Endothelial cell (in vitro differentiated cells): Measurements from ENCODE around the gene CPNE6. TPM values are rescaled to one million over a fixed set of nuclear protein-coding genes. Genes with fewer than 3 reads are reported as not detected.

Experiments used
- DNase-seq: peaks from one replicate; pipeline ENCODE4 v3.0.0; 2021; ENCODE audit warnings: low spot score
- H3K27ac Mint-ChIP-seq: one replicate; pipeline ENCODE4 v1.8.0; 2021; ENCODE audit warnings: mixed read lengths, inconsistent platforms; ENCODE audit not compliant: unreplicated experiment
- H3K27me3 Mint-ChIP-seq: one replicate; pipeline ENCODE4 v1.8.0; 2021; ENCODE audit warnings: mild to moderate bottlenecking, moderate library complexity, mixed read lengths, inconsistent platforms; ENCODE audit not compliant: unreplicated experiment
- H3K36me3 Mint-ChIP-seq: one replicate; pipeline ENCODE4 v1.8.0; 2021; ENCODE audit warnings: mild to moderate bottlenecking, low read depth, mixed read lengths, inconsistent platforms; ENCODE audit not compliant: unreplicated experiment
- H3K4me1 Mint-ChIP-seq: one replicate; pipeline ENCODE4 v1.8.0; 2021; ENCODE audit warnings: mild to moderate bottlenecking, mixed read lengths, inconsistent platforms; ENCODE audit not compliant: unreplicated experiment
- H3K4me3 Mint-ChIP-seq: one replicate; pipeline ENCODE4 v1.8.0; 2021; ENCODE audit warnings: mild to moderate bottlenecking, mixed read lengths, inconsistent platforms; ENCODE audit not compliant: unreplicated experiment
- H3K9me3 Mint-ChIP-seq: one replicate; pipeline ENCODE4 v1.8.0; 2021; ENCODE audit warnings: mixed read lengths, inconsistent platforms; ENCODE audit not compliant: unreplicated experiment
- CTCF ChIP-seq: fragments of 200-600 bp; sonication (generic); IDR thresholded peaks from one replicate; pipeline ENCODE4 v1.5.0; 2021; ENCODE audit warnings: antibody characterized with exemption; ENCODE audit not compliant: unreplicated experiment
- total RNA-seq: library from RNA; stranded (reverse); fragmentation: NEBNext Ultra II Directional; extraction: Animal tissue kit (Norgen Biotek cat#: 25700); gene quantifications from one replicate; pipeline ENCODE4 v1.2.1, GENCODE V29; 2021; ENCODE audit not compliant: unreplicated experiment

CPNE6 gene
- total RNA-seq, 1 donor from 2014 or later = not detected

GRCh38 chr14:24052656-24053547 is 18.5 kb upstream of the CPNE6 start:
- no peak for DNase-seq
- peaks cover 3% of the 10 kb centered on the region for H3K36me3 Mint-ChIP-seq
- peak overlapping the region; percentile 90 for H3K4me3 Mint-ChIP-seq
- no peaks in the 10 kb centered on the region for H3K9me3 Mint-ChIP-seq
- peak overlapping the region; percentile 54 for H3K27ac Mint-ChIP-seq
- peaks cover 17% of the 10 kb centered on the region for H3K27me3 Mint-ChIP-seq
- TF ChIP-seq CTCF = no peak
- H3K4me1 Mint-ChIP-seq = peaks cover 19% of the 10 kb centered on the region

DNA sequence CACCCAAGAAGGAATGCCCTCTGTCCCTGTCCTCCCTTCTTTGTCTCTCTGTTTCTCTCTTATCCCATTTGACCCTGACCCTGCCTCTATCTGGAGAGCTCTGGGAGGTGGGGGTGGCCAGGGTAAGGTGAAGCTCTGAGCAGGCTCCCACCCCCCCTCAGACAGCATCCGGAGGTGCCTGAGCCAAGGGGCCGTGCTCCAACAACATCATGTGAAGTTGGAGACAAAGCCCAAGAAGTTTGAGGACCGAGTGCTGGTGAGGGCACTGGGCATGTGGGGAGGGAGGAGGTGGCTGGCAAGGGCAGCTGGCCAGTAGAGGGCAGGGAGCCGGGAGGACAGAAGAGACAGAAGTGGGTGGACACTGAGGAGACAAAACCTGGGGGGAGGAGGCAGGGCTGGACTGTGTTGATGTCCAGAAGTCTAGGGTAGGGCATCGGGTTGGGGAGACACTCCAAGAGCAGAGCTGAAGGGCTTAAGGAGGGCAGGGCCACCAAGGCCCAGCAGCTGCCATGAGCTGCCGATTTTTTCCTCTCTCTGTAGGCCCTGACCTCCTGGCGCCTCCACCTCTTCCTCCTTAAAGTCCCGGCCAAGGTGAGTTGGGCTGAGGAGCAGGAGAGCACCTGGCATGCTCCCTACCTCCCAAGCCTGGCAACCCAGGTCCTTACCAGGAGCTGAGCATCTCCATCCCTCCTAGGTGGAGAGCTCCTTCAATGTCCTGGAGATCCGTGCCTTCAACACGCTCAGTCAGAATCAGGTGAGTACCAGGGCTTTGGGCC is 17.6 kb upstream of the CPNE6 start:
- peak overlapping the region; percentile 90 for H3K4me3 Mint-ChIP-seq
- peaks cover 3% of the 10 kb centered on the region for H3K36me3 Mint-ChIP-seq
- H3K4me1 Mint-ChIP-seq = peaks cover 15% of the 10 kb centered on the region
- no peak overlapping the region for H3K27ac Mint-ChIP-seq
- no peak for TF ChIP-seq CTCF
- no peaks in the 10 kb centered on the region for H3K9me3 Mint-ChIP-seq
- peaks cover 22% of the 10 kb centered on the region for H3K27me3 Mint-ChIP-seq
- no peak for DNase-seq

DNA sequence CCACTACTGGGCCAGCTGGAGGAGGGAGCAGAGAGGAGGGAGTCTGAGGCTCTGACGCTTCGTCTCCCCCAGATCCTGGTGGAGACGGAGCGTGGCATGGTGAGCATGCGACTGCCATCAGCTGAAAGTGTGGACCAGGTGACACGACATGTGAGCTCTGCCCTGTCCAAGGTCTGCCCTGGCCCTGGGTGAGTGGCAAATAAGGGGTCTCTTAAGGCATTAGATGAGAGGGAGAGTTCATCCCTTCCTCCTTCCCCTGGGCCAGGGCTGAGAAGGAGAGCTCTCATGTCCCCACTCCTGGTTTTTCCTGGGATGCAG is 17.1 kb upstream of the CPNE6 start:
- H3K27me3 Mint-ChIP-seq = peaks cover 26% of the 10 kb centered on the region
- H3K4me3 Mint-ChIP-seq = no peak overlapping the region
- DNase-seq = no peak
- no peaks in the 10 kb centered on the region for H3K9me3 Mint-ChIP-seq
- H3K27ac Mint-ChIP-seq = no peak overlapping the region
- TF ChIP-seq CTCF = no peak
- peaks cover 3% of the 10 kb centered on the region for H3K36me3 Mint-ChIP-seq
- peaks cover 10% of the 10 kb centered on the region for H3K4me1 Mint-ChIP-seq

- peaks cover 2% of the 10 kb centered on the region for H3K36me3 Mint-ChIP-seq
- H3K9me3 Mint-ChIP-seq = no peaks in the 10 kb centered on the region
- H3K4me1 Mint-ChIP-seq = peaks cover 10% of the 10 kb centered on the region
- no peak for DNase-seq
- H3K27me3 Mint-ChIP-seq = peaks cover 27% of the 10 kb centered on the region
- no peak overlapping the region for H3K4me3 Mint-ChIP-seq
- no peak for TF ChIP-seq CTCF
- no peak overlapping the region for H3K27ac Mint-ChIP-seq
These were observed 16.7 kb upstream of the CPNE6 start for GRCh38 chr14:24054646-24055045.
